ENCODE results near the gene ASB10. TPM values are rescaled to one million over a fixed set of nuclear protein-coding genes. Genes with fewer than 3 reads are reported as not detected.

The ASB10 gene
- total and polyA plus RNA-seq, 7 donors, result 3.8 to 29.6 (median 22.5) TPM

- Histone ChIP-seq H3K9me3 (no peaks in the 10 kb centered on the region), H3K4me1 (peaks cover 25% of the 10 kb centered on the region), H3K27me3 (ENCODE audit: insufficient read depth in 3 of 3, low read length in 2 of 3) (no peaks in the 10 kb centered on the region), H3K36me3 (ENCODE audit: insufficient read depth in 1 of 2, low read depth in 1 of 2) (peaks cover 0 to 19% of the 10 kb centered on the region in 2 donors), H3K27ac (no peak overlapping the region), H3K4me3 (no peak overlapping the region)
- TF ChIP-seq, protein P1, sequence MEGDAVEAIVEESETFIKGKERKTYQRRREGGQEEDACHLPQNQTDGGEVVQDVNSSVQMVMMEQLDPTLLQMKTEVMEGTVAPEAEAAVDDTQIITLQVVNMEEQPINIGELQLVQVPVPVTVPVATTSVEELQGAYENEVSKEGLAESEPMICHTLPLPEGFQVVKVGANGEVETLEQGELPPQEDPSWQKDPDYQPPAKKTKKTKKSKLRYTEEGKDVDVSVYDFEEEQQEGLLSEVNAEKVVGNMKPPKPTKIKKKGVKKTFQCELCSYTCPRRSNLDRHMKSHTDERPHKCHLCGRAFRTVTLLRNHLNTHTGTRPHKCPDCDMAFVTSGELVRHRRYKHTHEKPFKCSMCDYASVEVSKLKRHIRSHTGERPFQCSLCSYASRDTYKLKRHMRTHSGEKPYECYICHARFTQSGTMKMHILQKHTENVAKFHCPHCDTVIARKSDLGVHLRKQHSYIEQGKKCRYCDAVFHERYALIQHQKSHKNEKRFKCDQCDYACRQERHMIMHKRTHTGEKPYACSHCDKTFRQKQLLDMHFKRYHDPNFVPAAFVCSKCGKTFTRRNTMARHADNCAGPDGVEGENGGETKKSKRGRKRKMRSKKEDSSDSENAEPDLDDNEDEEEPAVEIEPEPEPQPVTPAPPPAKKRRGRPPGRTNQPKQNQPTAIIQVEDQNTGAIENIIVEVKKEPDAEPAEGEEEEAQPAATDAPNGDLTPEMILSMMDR (IDR thresholded peaks at IDR 0.05), result no peak
- intact Hi-C loops (cut with DNase I), result no loop called here
- DNase-seq (peak in 1 of 2 donors; percentile 30), ATAC-seq (no peak)
- 79 to 90% (median 86%) methylated on average over 9 of the region's 9 CpGs for WGBS, 3 donors
Measured at GRCh38 chr7:151176401-151176800, 10.6 kb downstream of the ASB10 start.

GRCh38 chr7:151175793-151176311 is 11.2 kb downstream of the ASB10 start:
- Histone ChIP-seq H3K27ac (no peak overlapping the region), H3K27me3 (ENCODE audit: insufficient read depth in 3 of 3, low read length in 2 of 3) (no peaks in the 10 kb centered on the region), H3K4me1 (peaks cover 25% of the 10 kb centered on the region), H3K4me3 (no peak overlapping the region), H3K9me3 (no peaks in the 10 kb centered on the region), H3K36me3 (ENCODE audit: insufficient read depth in 1 of 2, low read depth in 1 of 2) (peaks cover 0 to 16% of the 10 kb centered on the region in 2 donors)
- TF ChIP-seq, protein P1 (IDR thresholded peaks at IDR 0.05), result no peak
- peak in 1 of 2 donors; percentile 34 for DNase-seq
- WGBS, 3 donors, result 76 to 85% (median 76%) methylated on average over 23 of the region's 23 CpGs
- no peak for ATAC-seq
- intact Hi-C loops (cut with DNase I), result no loop called here

DNA sequence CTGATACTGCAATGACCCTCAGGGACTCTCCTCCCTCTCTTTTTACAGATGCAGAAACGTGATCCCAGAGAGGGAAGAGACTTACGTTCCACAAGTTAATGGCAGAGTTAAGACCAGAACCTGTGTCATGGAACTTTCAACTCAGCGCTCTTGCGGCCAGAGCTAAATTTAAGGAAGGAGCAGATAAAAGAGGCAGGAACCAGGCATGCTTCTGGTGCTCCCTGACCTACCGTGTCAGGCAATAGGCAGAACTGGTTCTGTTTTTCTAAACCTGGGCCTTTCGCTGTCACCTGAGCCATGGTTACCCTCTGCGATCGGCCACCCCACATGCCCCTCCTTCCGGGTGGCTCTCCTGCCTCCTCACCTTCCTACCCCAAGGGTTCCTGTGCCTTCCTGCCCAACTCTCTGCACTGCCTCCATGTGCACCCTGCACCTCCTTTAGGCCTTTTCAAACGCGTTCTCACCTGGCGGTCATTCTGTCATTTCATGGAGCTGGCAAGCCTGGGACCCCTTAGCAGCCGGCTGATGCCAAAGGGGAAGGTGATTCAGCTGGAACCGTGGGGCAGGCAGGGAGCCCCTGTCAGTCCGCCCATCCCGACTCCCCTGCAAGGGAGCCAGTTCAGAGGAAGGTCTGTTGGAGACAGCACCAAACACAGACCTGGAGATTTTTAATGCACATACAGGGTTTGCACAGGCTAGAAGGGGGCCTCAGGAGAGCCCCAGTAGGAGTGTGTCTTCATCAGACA is 11.8 kb downstream of the ASB10 start:
- Histone ChIP-seq H3K36me3 (ENCODE audit: insufficient read depth in 1 of 2, low read depth in 1 of 2) (peaks cover 0 to 12% of the 10 kb centered on the region in 2 donors), H3K27ac (no peak overlapping the region), H3K4me3 (no peak overlapping the region), H3K9me3 (no peaks in the 10 kb centered on the region), H3K27me3 (ENCODE audit: insufficient read depth in 3 of 3, low read length in 2 of 3) (no peaks in the 10 kb centered on the region), H3K4me1 (peaks cover 25% of the 10 kb centered on the region)
- DNase-seq (peak in 1 of 2 donors; percentile 27), ATAC-seq (no peak)
- 63 to 77% (median 63%) methylated on average over 16 of the region's 16 CpGs for WGBS, 3 donors
- intact Hi-C loops (cut with DNase I), result no loop called here
- TF ChIP-seq, protein P1 (IDR thresholded peaks at IDR 0.05), result no peak

- intact Hi-C loops (cut with DNase I), result loop anchor here in 1 of 2 donors (5.0 kb wide), 1 partner anchor 128 kb away; no protein-coding TSS in a partner anchor
- peak; percentile 53 to 68 (median 58) for ATAC-seq
- Histone ChIP-seq H3K4me1 (peaks cover 25% of the 10 kb centered on the region), H3K27me3 (ENCODE audit: insufficient read depth in 3 of 3, low read length in 2 of 3) (no peaks in the 10 kb centered on the region), H3K9me3 (no peaks in the 10 kb centered on the region), H3K36me3 (ENCODE audit: insufficient read depth in 1 of 2, low read depth in 1 of 2) (peaks cover 0 to 12% of the 10 kb centered on the region in 2 donors), H3K27ac (no peak overlapping the region), H3K4me3 (no peak overlapping the region)
- 64 to 74% (median 68%) methylated on average over 71 to 77 of the region's 77 CpGs for WGBS, 3 donors
- peak; percentile 54 to 83 for DNase-seq
- TF ChIP-seq, protein P1 (IDR thresholded peaks at IDR 0.05), result no peak
Measured at GRCh38 chr7:151174246-151175046, 12.6 kb downstream of the ASB10 start.
